BE2C (cell line): ENCODE results near the gene GNAQ.

Experiments
- DNase-seq: peaks from one replicate; pipeline ENCODE4 v3.0.0-alpha.2; 2020
- H3K27me3 ChIP-seq: fragments of 250-450 bp; sonication (Bioruptor Pico); 2 replicates; pipeline ENCODE4 v1.5.1; 2020; ENCODE audit warnings: mild to moderate bottlenecking
- H3K36me3 ChIP-seq: fragments of 250-450 bp; sonication (Bioruptor Pico); 2 replicates; pipeline ENCODE4 v1.5.1; 2020; ENCODE audit warnings: mild to moderate bottlenecking
- H3K4me1 ChIP-seq: fragments of 250-450 bp; sonication (Bioruptor Pico); 2 replicates; pipeline ENCODE4 v1.5.1; 2020
- H3K4me3 ChIP-seq: 2 replicates; pipeline ENCODE4 v1.5.1; 2011; ENCODE audit warnings: low read depth, low read length
- H3K9me3 ChIP-seq: fragments of 250-450 bp; sonication (Bioruptor Pico); 2 replicates; pipeline ENCODE4 v1.5.1; 2020
- TF ChIP-seq, protein P1 (sequence below): IDR thresholded peaks from 2 replicates; pipeline ENCODE4 v1.5.1; 2012; ENCODE audit warnings: mild to moderate bottlenecking, low read depth, low read length

Gene GNAQ

DNA sequence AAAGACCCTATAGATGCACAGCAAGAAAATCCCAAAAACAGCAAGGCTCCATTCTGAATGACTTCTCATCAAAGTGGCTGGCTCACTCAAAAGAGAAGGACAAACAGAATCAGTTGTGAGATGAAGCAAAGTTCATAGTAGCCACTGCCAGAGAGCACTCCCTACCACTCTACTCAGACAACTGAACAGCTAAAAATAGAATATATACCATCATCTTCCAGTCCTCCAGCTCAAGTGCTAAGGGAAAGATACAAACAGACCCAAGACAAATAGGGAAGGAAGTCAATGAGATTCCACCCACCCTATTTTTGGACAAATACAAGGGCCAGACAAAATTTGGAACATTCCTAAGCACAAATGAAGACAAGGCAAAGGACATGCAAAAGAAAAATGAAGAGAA, 20.6 kb downstream of the GNAQ start:
- Histone ChIP-seq H3K4me1 (peaks cover 6% of the 10 kb centered on the region), H3K4me3 (no peak overlapping the region), H3K27me3 (no peaks in the 10 kb centered on the region), H3K36me3 (no peaks in the 10 kb centered on the region; the same call in 1 of the 2 replicates), H3K9me3 (no peaks in the 10 kb centered on the region)
- TF ChIP-seq, protein P1, sequence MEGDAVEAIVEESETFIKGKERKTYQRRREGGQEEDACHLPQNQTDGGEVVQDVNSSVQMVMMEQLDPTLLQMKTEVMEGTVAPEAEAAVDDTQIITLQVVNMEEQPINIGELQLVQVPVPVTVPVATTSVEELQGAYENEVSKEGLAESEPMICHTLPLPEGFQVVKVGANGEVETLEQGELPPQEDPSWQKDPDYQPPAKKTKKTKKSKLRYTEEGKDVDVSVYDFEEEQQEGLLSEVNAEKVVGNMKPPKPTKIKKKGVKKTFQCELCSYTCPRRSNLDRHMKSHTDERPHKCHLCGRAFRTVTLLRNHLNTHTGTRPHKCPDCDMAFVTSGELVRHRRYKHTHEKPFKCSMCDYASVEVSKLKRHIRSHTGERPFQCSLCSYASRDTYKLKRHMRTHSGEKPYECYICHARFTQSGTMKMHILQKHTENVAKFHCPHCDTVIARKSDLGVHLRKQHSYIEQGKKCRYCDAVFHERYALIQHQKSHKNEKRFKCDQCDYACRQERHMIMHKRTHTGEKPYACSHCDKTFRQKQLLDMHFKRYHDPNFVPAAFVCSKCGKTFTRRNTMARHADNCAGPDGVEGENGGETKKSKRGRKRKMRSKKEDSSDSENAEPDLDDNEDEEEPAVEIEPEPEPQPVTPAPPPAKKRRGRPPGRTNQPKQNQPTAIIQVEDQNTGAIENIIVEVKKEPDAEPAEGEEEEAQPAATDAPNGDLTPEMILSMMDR, result no peak
- no peak for DNase-seq

DNA sequence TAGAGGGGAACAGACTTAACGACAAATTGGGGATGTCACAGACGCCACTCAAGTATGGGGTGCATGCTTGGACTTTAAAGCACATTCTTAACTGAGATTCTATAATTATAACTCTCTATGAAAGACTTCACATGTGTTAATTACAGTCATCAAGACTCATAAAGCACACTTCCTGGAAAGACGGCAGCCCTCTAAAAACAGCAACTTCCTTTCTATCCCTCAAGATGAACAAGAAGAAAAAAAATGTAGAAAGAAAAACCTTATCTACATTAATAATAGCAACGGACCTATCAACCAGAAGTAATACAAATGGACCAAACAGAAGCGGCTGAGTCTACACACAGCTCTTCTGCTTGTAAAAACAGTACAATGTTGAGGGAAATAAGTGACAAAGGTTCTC, 21.2 kb downstream of the GNAQ start:
- Histone ChIP-seq H3K4me1 (peaks cover 6% of the 10 kb centered on the region), H3K9me3 (no peaks in the 10 kb centered on the region), H3K36me3 (no peaks in the 10 kb centered on the region; the same call in 1 of the 2 replicates), H3K4me3 (no peak overlapping the region), H3K27me3 (no peaks in the 10 kb centered on the region)
- TF ChIP-seq, protein P1, result no peak
- no peak for DNase-seq

DNA sequence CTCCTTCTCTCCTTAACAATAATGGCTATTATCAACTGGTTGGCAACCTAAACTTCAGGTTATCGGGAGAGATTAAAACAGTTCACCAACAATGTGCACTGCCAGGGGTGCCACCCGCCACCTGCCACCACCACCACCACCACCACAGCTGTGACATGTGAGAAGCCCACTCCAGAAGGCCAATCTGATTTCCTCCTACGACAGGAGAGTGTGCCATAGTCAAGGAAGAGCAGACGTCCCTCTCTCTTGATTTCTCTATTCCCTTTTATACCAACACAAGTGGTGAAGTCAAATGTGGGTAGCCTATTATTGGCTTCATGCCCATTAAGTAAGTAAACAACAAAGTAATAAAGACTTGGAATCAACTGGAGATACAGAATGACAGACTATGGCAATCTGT, 22.4 kb downstream of the GNAQ start:
- DNase-seq, result no peak
- Histone ChIP-seq H3K9me3 (no peaks in the 10 kb centered on the region), H3K36me3 (no peaks in the 10 kb centered on the region; the same call in 1 of the 2 replicates), H3K27me3 (no peaks in the 10 kb centered on the region), H3K4me1 (peaks cover 6% of the 10 kb centered on the region), H3K4me3 (no peak overlapping the region)
- TF ChIP-seq, protein P1, result no peak

DNA sequence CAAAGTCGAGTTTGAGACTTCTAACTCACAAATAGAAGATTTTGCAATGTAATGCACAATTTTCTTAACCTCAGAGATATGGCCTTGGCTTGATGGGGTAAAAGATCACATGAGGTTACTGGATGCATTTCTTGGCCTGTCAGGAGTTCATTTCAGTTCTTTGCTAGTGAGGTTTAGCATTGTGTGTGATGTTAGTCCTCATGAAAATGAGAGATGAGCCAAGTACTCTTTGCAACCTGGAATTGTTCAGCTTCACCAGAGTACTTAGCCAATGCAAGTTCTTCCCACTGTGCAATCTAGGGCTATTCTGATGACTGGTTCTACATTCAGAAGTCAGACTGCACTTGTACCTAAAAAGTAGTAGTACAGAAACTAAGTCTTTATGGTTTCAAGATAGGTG, 24.9 kb downstream of the GNAQ start:
- TF ChIP-seq, protein P1, result no peak
- Histone ChIP-seq H3K4me3 (no peak overlapping the region), H3K36me3 (no peaks in the 10 kb centered on the region), H3K4me1 (peaks cover 14% of the 10 kb centered on the region), H3K27me3 (no peaks in the 10 kb centered on the region), H3K9me3 (no peaks in the 10 kb centered on the region)
- no peak for DNase-seq

DNA sequence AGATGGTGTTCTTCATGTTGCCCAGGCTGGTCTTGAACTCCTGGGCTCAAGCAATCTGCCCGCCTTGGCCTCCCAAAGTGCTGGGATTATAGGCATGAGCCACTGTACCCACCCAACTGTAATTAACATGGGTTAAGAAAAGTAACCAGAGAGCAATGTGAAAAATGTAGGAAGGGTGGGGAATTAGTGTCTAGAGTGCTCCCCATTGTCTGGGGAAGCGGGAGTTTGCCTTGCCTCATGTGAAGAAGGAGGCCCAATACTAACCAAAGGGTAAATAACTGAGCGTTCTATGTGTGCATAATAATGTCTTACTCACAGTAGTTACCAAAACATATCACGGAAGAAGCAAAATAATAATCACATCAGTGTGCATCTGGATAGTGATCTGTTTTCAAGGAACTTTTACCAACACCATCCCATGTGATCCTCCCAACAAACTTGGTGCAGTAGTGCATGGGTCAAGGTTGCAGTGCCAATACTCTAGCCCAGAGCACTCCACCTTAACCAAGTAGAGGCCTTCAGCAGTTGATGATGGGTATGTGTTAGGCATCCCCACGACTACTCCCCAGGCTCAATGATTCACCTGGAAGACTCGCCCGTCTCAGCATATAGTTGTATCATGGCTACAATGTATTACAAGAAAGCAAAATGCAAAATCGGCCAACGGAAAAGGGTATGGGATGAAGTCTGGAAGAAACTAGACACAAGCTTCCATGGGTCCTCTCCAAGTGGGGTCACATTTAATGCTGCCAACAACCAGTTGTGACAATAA, 26.2 kb downstream of the GNAQ start:
- H3K4me1 ChIP-seq, result peaks cover 14% of the 10 kb centered on the region
- TF ChIP-seq, protein P1, result no peak

DNA sequence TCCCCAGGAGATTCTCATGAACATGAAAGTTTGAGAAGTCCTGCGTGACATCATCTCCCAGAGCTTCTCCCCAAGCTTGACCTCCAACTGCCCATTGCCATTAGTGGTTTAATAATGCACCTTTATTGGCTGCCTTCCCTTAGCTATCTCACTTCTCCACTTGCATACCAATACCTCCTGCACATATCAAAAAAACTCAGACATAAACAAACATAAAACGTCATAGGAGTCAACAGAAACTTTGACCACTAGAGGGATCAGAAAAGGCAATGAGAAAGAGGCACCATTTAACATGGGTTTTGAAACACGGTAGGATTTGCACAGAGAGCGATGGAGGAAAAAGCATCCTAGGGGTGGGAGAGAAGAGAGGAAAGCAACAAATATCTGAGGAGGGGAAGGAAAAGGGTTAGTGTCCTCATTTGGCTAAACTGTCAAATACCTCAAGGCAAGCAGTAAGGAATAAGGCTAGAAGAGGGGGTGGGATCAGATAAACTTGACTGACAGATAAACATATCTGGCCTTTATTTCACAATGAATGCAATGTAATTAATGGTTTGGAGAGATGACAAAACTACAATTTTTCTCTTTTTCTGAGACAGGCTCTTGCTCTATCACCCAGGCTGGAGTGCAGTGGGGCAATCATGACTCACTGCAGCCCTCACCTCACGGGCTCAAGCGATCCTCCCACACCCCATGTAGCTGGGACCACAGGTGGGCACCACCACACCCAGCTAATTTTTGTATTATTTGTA, 27.0 kb downstream of the GNAQ start:
- Histone ChIP-seq H3K36me3 (no peaks in the 10 kb centered on the region), H3K4me3 (no peak overlapping the region), H3K27me3 (no peaks in the 10 kb centered on the region), H3K4me1 (peaks cover 15% of the 10 kb centered on the region), H3K9me3 (no peaks in the 10 kb centered on the region)
- TF ChIP-seq, protein P1, result peak; percentile 66
- DNase-seq, result no peak

More for the DNA sequence above, 26.2 kb downstream of the GNAQ start:
- no peaks in the 10 kb centered on the region for H3K36me3 ChIP-seq
- no peaks in the 10 kb centered on the region for H3K27me3 ChIP-seq
- H3K4me3 ChIP-seq, result no peak overlapping the region
- no peak for DNase-seq
- no peaks in the 10 kb centered on the region for H3K9me3 ChIP-seq
